IMR-90 (cell line): ENCODE data around the gene TOB2.

Experiments used
- BHLHE40 ChIP-seq: fragments of 150-350 bp; IDR thresholded peaks from 2 replicates; pipeline ENCODE4 v1.6.1; 2016; ENCODE audit warnings: mild to moderate bottlenecking, low read depth, low read length
- CEBPB ChIP-seq: IDR thresholded peaks from 2 replicates; pipeline ENCODE4 v1.6.1; 2012; ENCODE audit warnings: low read depth, low read length, improper control_type of control experiment
- CHD1 ChIP-seq: IDR thresholded peaks from 2 replicates; pipeline ENCODE4 v1.6.1; 2012; ENCODE audit warnings: low read depth, low read length, improper control_type of control experiment
- CTCF ChIP-seq: conservative IDR thresholded peaks from 2 replicates; pipeline ENCODE4 v1.5.1; 2012; ENCODE audit warnings: mild to moderate bottlenecking, low read depth, low read length, improper control_type of control experiment
- POLR2A ChIP-seq: IDR thresholded peaks from 2 replicates; pipeline ENCODE4 v1.6.1; 2012; ENCODE audit warnings: mild to moderate bottlenecking, low read depth, low read length
- RCOR1 ChIP-seq: IDR thresholded peaks from 2 replicates; pipeline ENCODE4 v1.6.1; 2012; ENCODE audit warnings: mild to moderate bottlenecking, low read length, improper control_type of control experiment; ENCODE audit not compliant: insufficient replicate concordance
- SMC3 ChIP-seq: fragments of 150-350 bp; IDR thresholded peaks from 2 replicates; pipeline ENCODE4 v1.6.1; 2016; ENCODE audit warnings: low read depth, mild to moderate bottlenecking, antibody characterized with exemption, low read length, moderate library complexity

- TF ChIP-seq CTCF (no peak), BHLHE40 (no peak), CEBPB (no peak), POLR2A (no peak), RCOR1 (no peak), SMC3 (no peak), CHD1 (no peak)
These were observed 40.7 kb upstream of the TOB2 start for GRCh38 chr22:41487037-41487935.
